HG02943 (cell line): ENCODE results near the gene TPSD1.
"Not testable (repeated sequence)": the region's sequence is repeated elsewhere in the genome, so short reads cannot be mapped to it uniquely, and the experiment has no call there.

Source experiments
- ATAC-seq: cut with Tn5 transposase; IDR thresholded peaks from one replicate; pipeline ENCODE4 v1.9.1; 2021; ENCODE audit warnings: mild to moderate bottlenecking, low read depth, moderate library complexity; ENCODE audit not compliant: unreplicated experiment

TPSD1 gene

DNA sequence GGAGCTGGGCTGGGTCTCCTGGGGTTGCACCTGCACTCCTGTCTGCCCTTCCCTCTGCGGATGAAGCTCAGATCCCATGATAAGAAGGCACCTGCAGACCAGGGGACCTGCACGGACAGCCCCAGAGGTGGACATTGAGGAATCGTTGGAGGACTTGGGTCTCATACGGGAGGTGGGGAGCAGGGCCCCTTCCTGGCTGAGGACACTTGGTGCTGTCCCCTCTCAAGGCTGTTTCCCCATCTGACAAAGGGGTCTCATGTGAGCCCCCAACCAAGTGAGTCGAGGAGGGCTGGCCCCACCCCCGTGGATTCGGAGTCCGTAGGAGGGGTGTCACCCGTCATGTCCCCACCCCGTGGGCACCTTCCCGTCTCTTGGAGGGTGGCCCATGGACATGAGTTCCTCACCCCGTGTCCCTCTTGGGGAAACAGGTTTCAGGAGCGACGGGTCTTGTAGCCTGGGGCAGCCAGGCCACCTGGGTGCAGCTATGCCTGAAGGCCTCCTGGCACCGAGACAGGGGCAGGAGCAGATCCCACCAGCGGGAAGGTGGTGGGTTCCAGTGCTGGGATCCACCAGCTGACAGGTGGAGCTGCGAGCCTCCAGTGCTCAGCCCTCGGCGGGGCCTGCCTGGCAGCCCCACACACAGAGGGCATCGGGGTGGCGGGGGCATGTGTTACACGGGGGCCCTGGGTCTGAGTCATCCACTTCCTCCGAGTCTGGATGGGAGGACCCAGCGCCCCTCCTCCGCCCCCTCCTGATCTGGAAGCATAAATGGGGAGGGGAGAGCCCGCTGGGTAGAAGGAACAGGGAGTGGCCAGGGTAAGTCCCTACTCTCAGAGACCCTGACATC is at the start of gene TPSD1:
TSS of gene TPSD1 (plus strand) at position 794 of the 847 bp plus-strand sequence. CDS start 212 bp downstream, outside the sequence.
- ATAC-seq, result not testable (repeated sequence)

DNA sequence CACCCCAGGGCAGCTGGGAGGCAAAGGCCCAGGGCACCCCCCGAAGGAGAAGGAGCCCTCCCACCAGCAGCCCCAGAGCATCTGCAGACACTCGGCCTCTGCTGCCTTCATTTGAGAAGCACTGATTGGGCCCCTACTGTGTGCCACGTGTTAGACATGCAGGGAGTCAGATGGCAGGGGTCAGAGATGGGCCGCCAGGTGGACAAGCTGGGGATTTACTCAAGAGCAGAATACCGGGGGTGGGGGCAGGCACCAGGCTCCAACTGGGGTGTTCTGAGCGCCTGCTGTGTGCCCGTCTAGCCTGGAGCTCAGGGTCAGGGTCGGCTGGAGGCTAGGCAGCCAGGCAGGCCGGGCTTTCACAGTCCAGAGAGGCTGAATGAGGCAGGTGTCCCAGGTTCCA is 49.5 kb upstream of the TPSD1 start:
- ATAC-seq, result no peak

DNA sequence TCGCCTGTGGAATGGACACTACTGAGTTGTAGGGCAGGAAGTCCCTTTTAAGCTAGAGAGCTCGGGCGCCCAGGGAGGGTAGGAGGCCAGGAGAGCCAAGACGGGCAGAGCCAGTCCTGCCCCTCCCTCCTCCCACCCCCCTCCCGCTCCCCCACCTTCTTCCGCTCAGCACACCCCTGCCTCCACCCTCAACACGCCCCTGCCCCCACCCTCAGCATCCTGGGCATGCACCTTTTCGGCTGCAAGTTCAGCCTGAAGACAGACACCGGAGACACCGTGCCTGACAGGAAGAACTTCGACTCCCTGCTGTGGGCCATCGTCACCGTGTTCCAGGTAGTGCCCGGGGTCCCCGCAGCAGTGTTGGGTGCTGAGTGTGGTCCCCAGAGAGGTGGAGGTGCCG is 49.1 kb upstream of the TPSD1 start:
- no peak for ATAC-seq

DNA sequence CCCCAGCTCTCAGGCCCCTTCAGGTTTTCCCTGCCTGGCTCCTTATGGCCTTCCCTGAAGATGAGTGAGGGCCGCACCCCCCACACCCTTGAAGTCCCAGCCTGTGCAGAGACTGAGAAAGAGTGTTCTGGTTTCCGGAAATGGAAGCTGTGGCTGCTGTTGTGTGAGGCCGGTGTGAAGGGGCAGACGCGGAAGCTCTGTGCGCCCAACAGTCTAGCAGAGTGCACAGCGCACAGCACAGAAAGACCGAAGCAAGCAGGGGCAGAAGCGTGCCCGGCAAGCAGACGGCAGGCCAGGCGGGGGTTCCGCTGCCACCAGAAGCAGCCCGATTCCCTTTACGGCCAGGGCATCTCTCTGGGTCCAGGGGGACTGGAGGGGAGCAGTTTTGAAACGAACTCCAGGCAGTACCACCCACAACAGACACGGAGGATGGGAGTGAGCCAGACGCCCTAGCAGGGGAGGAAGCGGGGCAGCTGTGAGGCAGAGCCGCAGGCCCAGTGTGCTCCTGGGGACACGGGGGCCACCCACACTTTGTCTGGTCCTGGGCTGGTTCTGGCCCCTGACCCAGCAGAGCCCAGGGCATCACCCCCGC is 47.5 kb upstream of the TPSD1 start:
- ATAC-seq, result no peak

DNA sequence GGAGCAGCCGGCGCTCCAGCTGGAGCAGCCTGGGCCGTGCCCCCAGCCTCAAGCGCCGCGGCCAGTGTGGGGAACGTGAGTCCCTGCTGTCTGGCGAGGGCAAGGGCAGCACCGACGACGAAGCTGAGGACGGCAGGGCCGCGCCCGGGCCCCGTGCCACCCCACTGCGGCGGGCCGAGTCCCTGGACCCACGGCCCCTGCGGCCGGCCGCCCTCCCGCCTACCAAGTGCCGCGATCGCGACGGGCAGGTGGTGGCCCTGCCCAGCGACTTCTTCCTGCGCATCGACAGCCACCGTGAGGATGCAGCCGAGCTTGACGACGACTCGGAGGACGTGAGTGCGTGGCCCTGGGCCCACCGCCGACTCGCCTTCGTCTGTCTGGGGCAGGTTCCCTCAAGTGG is 46.8 kb upstream of the TPSD1 start:
- ATAC-seq, result no peak

DNA sequence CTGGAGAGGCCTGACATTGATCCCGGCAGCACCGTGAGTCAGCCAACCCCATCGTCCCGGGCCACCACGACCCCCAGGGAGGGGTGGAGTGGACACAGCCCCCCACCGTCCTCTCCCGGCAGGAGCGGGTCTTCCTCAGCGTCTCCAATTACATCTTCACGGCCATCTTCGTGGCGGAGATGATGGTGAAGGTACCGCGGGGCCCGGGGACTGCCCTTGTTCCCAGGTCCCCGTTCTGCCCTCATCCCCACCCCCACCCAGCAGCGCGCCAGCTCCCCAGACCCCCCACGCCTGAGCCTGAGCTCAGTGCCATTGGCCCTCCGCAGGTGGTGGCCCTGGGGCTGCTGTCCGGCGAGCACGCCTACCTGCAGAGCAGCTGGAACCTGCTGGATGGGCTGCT is 45.4 kb upstream of the TPSD1 start:
- ATAC-seq, result no peak

DNA sequence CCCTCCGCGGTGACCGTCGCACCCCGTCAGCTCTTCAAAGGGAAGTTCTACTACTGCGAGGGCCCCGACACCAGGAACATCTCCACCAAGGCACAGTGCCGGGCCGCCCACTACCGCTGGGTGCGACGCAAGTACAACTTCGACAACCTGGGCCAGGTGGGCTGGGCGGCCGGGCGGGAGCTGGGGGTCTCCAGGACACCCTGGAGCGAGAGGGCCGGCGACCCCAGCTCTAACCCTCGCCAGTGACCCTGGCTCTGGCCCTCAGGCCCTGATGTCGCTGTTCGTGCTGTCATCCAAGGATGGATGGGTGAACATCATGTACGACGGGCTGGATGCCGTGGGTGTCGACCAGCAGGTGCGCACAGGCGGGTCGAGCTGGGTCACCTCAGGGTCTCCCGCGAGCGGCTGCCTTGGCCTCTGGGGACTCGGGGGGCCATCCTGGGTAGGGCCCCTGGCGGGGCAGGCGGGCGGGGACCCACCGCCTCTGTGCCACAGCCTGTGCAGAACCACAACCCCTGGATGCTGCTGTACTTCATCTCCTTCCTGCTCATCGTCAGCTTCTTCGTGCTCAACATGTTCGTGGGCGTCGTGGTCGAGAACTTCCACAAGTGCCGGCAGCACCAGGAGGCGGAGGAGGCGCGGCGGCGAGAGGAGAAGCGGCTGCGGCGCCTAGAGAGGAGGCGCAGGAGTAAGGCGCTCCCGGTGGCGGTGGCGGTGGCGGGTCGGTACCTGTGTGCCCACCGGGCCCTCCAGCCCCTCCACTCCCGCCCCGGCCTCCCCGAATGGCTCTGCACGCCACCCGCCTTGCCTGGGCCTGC is 44.2 kb upstream of the TPSD1 start:
- no peak for ATAC-seq

DNA sequence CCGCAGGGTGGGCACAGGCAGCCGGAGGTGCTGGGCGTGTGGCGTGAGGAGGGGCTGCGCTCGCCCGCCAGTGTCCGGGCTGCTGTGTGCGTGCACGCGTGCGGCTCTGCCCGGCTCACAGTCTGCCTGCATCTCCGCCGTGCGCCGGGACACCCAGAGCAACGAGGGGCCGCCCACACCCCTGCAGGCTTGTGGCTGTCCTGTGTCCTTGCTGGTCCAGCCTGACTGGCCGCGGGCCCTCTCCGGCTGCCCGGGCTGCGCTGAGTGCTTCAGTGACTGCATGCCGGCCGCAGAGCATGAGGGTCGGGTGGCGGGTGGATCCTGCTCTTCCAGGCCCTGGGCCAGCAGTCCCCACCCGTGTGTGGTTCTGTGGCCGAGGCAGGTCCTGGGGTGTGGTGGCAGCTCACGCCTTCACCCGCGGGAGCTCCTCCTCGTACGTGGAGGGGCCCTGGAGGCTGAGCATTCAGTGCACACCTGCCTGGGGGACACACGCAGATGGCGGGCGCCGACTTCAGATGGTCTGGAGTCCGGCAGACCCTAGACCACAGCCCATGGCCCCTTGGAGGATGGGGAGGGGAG is 43.2 kb upstream of the TPSD1 start:
- no peak for ATAC-seq

DNA sequence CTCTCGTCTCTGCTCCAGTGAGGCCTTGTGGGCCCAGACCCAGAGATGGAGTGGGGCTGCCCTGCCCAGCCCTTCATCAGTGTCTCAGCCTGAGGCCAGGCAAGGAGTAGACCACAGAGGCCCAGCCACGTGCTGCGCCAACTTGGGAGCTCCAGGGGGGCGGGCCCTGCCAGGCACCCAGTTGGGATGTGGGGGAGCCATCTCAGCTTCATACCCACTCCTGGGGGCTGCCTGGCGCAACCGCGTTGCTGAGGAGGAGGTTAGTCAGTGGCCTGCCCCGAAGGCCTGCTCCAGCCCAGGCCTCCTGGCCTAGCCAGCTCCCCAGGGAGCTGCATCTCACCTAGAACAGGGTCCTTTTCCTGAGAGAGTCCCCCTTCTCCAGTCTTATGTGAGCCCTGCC is 42.6 kb upstream of the TPSD1 start:
- no peak for ATAC-seq

DNA sequence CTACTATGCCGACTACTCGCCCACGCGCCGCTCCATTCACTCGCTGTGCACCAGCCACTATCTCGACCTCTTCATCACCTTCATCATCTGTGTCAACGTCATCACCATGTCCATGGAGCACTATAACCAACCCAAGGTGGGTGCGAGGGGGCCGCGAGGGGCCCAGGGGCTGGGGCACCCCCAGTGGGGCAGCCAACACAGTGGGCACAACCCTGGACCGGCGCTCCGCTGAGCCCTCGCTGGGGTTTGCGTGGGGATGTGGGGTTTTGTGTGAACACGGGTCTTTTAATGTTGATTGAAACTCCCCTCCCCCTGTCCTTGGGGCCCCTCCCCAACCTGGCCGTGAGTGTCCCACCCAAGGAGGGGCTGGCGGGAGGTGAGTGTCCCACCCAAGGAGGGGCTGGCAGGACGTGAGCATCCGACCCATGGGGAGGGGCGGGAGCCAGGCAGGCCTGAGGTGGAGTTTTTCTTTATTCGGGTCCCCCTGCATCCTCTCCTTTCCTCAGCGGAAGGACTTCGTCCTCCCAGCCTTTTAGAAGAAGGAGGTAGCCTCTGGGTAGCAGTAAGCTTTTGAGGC is 42.0 kb upstream of the TPSD1 start:
- no peak for ATAC-seq

DNA sequence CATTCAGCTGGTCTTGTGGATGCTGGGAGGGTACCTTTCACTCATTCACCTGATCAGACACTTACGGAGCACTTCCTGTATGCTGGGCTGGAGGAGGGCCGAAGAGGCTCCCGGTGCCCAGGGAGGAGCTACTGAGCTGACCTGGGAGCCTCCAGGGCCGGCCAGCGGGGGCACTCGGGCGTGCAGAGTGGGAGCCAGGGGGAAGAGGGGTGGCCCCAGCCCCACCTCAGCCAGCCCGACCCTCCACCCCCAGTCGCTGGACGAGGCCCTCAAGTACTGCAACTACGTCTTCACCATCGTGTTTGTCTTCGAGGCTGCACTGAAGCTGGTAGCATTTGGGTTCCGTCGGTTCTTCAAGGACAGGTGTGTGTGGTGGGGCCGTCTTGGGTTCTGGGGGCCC is 41.1 kb upstream of the TPSD1 start:
- no peak for ATAC-seq

DNA sequence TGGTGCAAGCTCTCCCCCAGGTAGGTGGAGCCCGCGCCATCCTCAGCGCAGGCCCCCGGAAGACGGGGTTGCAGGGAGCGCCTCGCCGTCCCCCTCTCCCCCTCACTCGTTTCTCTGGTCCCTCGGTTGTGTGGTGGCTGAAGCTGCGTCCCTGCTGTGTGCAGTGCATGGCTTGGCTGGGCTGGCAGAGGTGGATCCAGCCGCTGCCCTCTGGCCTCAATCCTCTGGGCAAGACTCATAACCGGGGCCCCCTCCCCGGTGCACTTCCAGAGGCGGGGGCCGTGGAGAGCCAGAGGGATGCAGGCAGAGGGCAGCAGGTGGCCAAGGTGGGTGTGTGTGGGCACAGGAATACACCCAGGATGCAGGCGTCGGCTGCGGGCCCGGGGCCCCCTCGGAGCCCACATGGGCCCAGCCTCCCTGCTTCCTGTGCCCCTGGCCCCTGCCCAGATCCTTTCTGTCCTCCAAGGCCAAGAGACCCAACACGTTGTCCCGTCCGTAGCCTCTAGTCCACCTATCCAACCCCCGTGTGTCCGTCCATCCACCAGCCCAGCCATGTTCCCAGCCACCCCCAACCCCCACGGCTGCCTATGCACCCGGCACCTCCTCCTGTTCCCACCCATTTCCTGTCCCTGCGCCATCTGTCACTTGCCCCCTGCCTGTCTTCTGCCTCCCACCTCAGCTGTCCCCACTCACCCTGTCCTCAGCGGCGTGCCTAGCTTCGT is 40.1 kb upstream of the TPSD1 start:
- no peak for ATAC-seq

DNA sequence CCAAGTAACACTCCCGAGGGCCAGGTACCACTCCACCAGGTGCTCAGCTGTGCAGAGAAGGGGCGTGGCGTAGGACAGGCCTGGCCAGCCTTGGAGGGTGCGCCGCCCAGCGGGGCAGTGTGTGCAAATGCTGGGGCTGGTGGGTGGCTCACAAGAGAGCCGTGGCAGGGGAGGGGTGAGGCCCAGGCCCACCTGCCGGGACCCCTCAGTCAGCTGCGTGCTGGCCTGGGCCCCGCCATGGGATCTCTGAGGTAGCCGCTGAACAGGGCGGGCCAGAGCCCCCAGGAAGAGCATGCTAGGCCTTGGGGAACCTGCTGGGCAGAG is 39.6 kb upstream of the TPSD1 start:
- ATAC-seq, result no peak

DNA sequence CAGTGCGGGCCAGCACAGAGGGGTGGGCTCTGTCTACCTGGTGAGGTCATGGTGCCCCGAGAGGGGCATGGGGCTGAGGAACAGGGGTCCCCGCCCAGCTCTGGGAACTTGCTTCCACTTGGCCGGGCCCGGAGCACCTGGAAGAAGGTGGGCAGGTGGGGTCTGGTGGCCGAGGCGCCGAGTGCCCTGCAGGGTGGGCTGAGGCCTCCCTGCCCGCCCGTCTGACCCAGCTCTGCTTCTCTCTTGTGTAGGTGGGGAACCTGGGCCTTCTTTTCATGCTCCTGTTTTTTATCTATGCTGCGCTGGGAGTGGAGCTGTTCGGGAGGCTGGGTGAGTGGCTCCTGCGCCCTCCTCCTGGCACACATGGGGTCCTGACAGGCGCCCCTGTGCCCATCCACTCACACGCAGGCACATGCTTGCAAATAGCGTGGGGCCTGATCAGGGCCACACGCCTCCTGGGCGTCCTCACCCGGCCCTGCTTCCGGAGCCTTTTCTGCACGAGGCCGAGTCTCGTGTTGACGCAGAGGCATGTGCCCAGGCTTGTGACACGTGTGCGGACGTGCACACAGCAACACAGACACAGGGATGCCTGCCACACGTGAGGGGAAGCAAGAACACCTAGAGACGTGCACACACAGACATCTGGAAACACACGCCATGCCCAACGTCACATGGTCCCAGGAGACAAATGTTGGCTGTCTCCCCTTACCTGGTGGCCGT is 39.0 kb upstream of the TPSD1 start:
- ATAC-seq, result no peak

DNA sequence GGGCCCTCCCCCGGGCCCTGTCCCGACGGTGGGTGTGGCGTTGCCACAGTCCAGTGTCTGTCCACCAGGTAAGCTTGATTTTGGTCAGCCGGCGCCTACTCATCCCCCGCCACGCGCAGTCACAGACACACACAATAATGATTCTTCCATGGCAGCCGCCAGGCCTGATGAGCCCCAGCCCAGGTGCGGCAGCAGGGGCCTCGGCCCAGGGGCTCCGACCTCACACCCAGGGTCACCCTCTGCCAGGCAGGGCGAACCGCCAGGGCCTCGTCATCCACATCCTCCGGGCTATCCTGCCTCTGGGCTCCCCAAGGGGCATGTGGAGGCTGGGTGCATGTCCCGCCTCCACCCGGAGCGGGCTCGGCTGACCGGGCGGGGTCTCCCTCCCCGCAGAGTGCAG is 38.3 kb upstream of the TPSD1 start:
- no peak for ATAC-seq

DNA sequence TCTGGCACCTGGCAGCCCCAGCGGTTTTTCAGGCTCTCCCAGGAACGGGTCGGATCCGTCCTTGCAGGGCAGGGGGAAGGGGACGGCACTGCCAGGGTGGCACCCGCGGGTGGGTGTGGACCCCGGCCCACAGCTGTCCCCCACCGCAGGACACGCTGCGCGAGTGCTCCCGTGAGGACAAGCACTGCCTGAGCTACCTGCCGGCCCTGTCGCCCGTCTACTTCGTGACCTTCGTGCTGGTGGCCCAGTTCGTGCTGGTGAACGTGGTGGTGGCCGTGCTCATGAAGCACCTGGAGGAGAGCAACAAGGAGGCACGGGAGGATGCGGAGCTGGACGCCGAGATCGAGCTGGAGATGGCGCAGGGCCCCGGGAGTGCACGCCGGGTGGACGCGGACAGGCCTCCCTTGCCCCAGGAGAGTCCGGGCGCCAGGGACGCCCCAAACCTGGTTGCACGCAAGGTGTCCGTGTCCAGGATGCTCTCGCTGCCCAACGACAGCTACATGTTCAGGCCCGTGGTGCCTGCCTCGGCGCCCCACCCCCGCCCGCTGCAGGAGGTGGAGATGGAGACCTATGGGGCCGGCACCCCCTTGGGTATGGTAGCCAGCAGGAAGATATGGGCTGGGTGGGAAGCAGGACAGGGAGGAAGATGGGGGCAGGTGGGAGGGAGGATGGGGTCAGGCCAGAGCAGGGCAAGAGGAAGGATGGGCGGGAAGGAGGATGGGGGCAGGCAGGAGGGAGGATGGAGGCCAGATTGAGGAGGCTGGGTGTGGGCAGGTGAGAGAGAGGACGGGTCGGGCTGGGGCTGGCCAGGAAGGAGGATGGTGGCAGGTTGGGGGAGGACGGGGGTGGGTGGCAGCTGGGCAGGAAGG is 37.6 kb upstream of the TPSD1 start:
- no peak for ATAC-seq

DNA sequence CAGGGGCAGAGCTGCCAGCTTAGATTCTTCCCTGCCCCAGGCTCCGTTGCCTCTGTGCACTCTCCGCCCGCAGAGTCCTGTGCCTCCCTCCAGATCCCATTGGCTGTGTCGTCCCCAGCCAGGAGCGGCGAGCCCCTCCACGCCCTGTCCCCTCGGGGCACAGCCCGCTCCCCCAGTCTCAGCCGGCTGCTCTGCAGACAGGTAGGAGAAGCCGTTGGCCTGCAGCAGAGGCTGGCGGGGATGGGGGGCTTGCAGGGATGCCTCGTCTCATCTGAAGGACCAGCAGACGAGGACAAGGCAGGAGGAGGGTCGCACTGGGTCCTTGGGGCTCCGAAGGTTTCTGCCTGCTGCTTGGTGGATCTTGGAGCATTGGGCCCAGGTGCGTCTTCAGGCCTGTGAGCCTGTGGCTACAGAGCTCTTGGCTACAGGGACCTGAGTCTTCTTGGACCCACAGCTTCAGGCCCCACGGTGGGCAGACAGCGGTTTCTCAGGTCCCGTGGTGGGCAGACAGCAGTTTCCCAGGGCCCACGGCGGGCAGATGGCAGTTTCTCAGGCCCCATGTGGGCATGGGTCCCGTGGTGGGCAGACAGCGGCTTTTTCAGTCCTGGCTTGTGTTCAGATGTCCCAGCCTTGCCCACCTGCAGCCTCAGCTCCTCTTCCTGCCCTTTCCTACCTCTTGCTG is 36.8 kb upstream of the TPSD1 start:
- no peak for ATAC-seq

DNA sequence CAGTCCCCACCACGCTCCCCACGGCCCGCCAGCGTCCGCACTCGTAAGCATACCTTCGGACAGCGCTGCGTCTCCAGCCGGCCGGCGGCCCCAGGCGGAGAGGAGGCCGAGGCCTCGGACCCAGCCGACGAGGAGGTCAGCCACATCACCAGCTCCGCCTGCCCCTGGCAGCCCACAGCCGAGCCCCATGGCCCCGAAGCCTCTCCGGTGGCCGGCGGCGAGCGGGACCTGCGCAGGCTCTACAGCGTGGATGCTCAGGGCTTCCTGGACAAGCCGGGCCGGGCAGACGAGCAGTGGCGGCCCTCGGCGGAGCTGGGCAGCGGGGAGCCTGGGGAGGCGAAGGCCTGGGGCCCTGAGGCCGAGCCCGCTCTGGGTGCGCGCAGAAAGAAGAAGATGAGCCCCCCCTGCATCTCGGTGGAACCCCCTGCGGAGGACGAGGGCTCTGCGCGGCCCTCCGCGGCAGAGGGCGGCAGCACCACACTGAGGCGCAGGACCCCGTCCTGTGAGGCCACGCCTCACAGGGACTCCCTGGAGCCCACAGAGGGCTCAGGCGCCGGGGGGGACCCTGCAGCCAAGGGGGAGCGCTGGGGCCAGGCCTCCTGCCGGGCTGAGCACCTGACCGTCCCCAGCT is 35.7 kb upstream of the TPSD1 start:
- ATAC-seq, result no peak
